Stomach (tissue), 4 donors: Measurements from ENCODE around the gene GRHL1.

Source experiments
- CTCF ChIP-seq, 7 experiments: fragments of 450-650 bp in 4 of 7; fragments of 200-600 bp in 3 of 7; sonication (generic) in 3 of 7; IDR thresholded peaks; one replicate each; pipeline ENCODE4 v1.5.1; 2016 to 2019; ENCODE audit warnings: antibody characterized with exemption in 7 of 7, control low read depth in 2 of 7, mild to moderate bottlenecking in 1 of 7
- EP300 ChIP-seq: sonication (generic); formaldehyde crosslinking; IDR thresholded peaks from one replicate; pipeline ENCODE4 v1.6.1; 2017; ENCODE audit warnings: antibody characterized with exemption
- POLR2A ChIP-seq, 4 donors: fragments of 450-650 bp; IDR thresholded peaks; one replicate each; pipeline ENCODE4 v1.6.1; 2016; ENCODE audit warnings: antibody characterized with exemption in 4 of 4, control low read depth in 2 of 4, mild to moderate bottlenecking in 1 of 4, moderate library complexity in 1 of 4
- POLR2AphosphoS5 ChIP-seq, 3 donors: sonication (generic); formaldehyde crosslinking; IDR thresholded peaks; one replicate each; pipeline ENCODE4 v1.6.1; 2016; ENCODE audit warnings: antibody characterized with exemption in 3 of 3

GRCh38 chr2:9971890-9972289 is 20.4 kb downstream of the GRHL1 start:
- TF ChIP-seq CTCF (IDR thresholded peaks at IDR 0.05) (no peak), POLR2AphosphoS5 (IDR thresholded peaks at IDR 0.05) (no peak), POLR2A (IDR thresholded peaks at IDR 0.05) (no peak), EP300 (no peak)
